Measurements from ENCODE around the gene OXTR. TPM values are rescaled to one million over a fixed set of nuclear protein-coding genes. Genes with fewer than 3 reads are reported as not detected.
A peak's percentile ranks its signal among the peaks of the same experiment; 100 is the strongest.
"Not testable (repeated sequence)": the region's sequence is repeated elsewhere in the genome, so short reads cannot be mapped to it uniquely, and the experiment has no call there.

OXTR gene
- total RNA-seq, 1 donor from 2014 or later: 0.55 TPM

DNA sequence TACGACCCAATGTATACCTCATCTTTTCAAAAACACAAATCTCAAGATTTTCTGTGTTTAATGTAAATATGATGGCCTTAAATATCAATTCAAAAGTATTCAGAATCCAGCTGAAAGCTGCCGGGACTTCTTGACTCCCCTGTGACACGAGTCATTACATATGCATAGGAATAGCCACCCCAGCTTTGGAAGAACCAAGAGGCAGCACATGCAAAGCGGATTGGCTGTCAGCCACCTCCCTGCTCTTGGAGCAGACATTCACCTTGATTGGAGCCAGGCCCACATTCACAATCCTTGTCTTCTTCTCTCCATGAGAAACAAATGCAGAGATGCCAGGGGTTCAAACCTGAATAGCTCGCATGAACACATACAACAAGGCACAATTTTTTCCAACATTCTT, 46.6 kb downstream of the OXTR start:
- TF ChIP-seq CTCF (IDR thresholded peaks at IDR 0.05): no peak
- no peaks in the 10 kb centered on the region for H3K36me3 ChIP-seq
- intact Hi-C loops (cut with DNase I): no loop called here
- H3K27me3 ChIP-seq: no peaks in the 10 kb centered on the region
- no peak for ATAC-seq
- H3K9me3 ChIP-seq: no peaks in the 10 kb centered on the region
- H3K27ac ChIP-seq: no peak overlapping the region
- DNase-seq: no peak
- no peaks in the 10 kb centered on the region for H3K4me1 ChIP-seq
- H3K4me3 ChIP-seq: no peak overlapping the region

GRCh38 chr3:8715757-8716156, 53.7 kb downstream of the OXTR start:
- H3K27me3 ChIP-seq; ATAC-seq; H3K36me3 ChIP-seq; DNase-seq; H3K4me1 ChIP-seq; H3K4me3 ChIP-seq; intact Hi-C loops (cut with DNase I); H3K27ac ChIP-seq; H3K9me3 ChIP-seq: not testable (repeated sequence)

GRCh38 chr3:8713901-8714759, 55.3 kb downstream of the OXTR start:
- peak; percentile 16 for ATAC-seq
- intact Hi-C loops (cut with DNase I): no loop called here
- no peak overlapping the region for H3K4me3 ChIP-seq
- H3K27me3 ChIP-seq: no peaks in the 10 kb centered on the region
- no peaks in the 10 kb centered on the region for H3K36me3 ChIP-seq
- no peaks in the 10 kb centered on the region for H3K4me1 ChIP-seq
- H3K9me3 ChIP-seq: no peaks in the 10 kb centered on the region
- TF ChIP-seq CTCF (IDR thresholded peaks at IDR 0.05): no peak
- DNase-seq: no peak
- H3K27ac ChIP-seq: no peak overlapping the region

DNA sequence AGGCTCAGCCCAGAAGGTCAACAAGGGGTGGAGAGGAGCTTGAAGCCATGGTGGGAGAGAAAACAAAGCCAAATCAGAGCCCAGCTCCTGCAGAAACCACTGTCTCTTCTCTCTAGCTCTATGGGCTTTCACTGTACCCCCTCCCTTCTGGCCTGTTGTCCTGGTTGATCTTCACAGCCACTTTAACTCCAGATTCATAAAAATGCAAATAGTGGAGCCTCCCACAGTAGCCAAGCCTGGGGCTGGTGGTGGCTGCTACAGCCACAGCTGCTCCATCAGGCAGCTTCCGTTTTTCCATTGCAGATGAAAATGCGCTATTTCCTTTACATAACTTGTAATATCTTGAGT, 56.5 kb downstream of the OXTR start:
- TF ChIP-seq CTCF (IDR thresholded peaks at IDR 0.05): no peak
- Histone ChIP-seq H3K27me3 (no peaks in the 10 kb centered on the region), H3K4me1 (no peaks in the 10 kb centered on the region), H3K27ac (no peak overlapping the region), H3K4me3 (no peak overlapping the region), H3K36me3 (no peaks in the 10 kb centered on the region), H3K9me3 (no peaks in the 10 kb centered on the region)
- DNase-seq (no peak), ATAC-seq (no peak)
- intact Hi-C loops (cut with DNase I): no loop called here

DNA sequence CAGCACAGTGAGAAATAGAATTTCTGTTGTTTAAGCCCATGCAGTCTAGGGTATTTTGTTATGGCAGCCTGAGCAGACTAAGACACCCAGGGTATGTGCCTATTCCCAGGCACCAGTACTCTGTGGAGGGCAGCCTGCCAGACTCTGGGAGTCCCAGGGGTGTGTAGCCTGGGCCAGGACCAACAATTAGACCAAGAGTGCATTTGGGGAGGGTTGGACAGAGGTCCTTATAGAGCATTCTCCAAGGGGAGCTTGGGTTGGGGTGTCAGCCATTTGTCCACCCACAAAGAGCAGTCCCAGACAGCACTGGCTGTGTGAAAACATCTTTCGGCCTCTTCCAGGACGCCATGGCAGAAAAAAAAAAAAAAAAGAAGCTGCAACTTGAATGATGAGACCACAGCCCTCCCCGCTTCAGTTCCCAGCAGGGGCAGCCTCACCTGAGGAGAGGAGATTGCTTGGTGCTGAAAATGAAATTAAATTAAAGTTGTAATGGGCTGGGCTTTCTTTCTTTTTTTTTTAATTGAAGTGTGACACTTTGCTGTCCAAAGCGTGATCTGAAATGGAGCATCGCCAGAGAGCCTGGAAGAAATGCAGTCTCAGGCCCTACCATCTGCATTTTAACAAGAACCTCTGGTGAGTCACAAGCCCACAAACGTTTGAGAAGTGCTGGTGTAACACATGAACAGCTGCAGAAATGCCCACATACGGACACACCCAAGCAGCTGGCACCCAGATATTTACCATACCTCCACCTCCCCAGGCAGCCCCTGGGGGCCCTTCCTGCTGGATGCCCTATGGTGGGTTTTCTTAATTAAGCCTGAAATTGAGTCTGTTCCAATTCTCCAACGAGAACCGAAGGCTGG, 57.1 kb downstream of the OXTR start:
- Histone ChIP-seq H3K27me3 (no peaks in the 10 kb centered on the region), H3K4me3 (no peak overlapping the region), H3K36me3 (no peaks in the 10 kb centered on the region), H3K9me3 (no peaks in the 10 kb centered on the region), H3K27ac (no peak overlapping the region), H3K4me1 (no peaks in the 10 kb centered on the region)
- ATAC-seq (no peak), DNase-seq (no peak)
- intact Hi-C loops (cut with DNase I): no loop called here
- TF ChIP-seq CTCF (IDR thresholded peaks at IDR 0.05): no peak
